Measurements from ENCODE around the gene XAGE2.

- TF ChIP-seq, protein P1, sequence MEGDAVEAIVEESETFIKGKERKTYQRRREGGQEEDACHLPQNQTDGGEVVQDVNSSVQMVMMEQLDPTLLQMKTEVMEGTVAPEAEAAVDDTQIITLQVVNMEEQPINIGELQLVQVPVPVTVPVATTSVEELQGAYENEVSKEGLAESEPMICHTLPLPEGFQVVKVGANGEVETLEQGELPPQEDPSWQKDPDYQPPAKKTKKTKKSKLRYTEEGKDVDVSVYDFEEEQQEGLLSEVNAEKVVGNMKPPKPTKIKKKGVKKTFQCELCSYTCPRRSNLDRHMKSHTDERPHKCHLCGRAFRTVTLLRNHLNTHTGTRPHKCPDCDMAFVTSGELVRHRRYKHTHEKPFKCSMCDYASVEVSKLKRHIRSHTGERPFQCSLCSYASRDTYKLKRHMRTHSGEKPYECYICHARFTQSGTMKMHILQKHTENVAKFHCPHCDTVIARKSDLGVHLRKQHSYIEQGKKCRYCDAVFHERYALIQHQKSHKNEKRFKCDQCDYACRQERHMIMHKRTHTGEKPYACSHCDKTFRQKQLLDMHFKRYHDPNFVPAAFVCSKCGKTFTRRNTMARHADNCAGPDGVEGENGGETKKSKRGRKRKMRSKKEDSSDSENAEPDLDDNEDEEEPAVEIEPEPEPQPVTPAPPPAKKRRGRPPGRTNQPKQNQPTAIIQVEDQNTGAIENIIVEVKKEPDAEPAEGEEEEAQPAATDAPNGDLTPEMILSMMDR (IDR thresholded peaks at IDR 0.05; ENCODE audit: low read depth, low read length, missing input control) = no peak
- TF ChIP-seq TAF1 (conservative IDR thresholded peaks at IDR 0.05) (no peak), NR2F2 (IDR thresholded peaks at IDR 0.05) (no peak), MAX (IDR thresholded peaks at IDR 0.05) (no peak), EGR1 (IDR thresholded peaks at IDR 0.05; ENCODE audit: low read depth in 2 of 2) (no peak), JUND (IDR thresholded peaks at IDR 0.05) (no peak), SP1 (IDR thresholded peaks at IDR 0.05) (no peak), FOXA1 (IDR thresholded peaks at IDR 0.05) (no peak), RAD21 (IDR thresholded peaks at IDR 0.05) (no peak)
- TF ChIP-seq, protein P2, sequence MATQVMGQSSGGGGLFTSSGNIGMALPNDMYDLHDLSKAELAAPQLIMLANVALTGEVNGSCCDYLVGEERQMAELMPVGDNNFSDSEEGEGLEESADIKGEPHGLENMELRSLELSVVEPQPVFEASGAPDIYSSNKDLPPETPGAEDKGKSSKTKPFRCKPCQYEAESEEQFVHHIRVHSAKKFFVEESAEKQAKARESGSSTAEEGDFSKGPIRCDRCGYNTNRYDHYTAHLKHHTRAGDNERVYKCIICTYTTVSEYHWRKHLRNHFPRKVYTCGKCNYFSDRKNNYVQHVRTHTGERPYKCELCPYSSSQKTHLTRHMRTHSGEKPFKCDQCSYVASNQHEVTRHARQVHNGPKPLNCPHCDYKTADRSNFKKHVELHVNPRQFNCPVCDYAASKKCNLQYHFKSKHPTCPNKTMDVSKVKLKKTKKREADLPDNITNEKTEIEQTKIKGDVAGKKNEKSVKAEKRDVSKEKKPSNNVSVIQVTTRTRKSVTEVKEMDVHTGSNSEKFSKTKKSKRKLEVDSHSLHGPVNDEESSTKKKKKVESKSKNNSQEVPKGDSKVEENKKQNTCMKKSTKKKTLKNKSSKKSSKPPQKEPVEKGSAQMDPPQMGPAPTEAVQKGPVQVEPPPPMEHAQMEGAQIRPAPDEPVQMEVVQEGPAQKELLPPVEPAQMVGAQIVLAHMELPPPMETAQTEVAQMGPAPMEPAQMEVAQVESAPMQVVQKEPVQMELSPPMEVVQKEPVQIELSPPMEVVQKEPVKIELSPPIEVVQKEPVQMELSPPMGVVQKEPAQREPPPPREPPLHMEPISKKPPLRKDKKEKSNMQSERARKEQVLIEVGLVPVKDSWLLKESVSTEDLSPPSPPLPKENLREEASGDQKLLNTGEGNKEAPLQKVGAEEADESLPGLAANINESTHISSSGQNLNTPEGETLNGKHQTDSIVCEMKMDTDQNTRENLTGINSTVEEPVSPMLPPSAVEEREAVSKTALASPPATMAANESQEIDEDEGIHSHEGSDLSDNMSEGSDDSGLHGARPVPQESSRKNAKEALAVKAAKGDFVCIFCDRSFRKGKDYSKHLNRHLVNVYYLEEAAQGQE (IDR thresholded peaks at IDR 0.05) = no peak
- TF ChIP-seq, protein P3, sequence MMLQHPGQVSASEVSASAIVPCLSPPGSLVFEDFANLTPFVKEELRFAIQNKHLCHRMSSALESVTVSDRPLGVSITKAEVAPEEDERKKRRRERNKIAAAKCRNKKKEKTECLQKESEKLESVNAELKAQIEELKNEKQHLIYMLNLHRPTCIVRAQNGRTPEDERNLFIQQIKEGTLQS (IDR thresholded peaks at IDR 0.05) = no peak
These were observed 16.3 kb upstream of the XAGE2 start for GRCh38 chrX:52352551-52352950.
